Mononuclear cell (primary cell): ENCODE data around the gene RASGRF1. TPM values are rescaled to one million over a fixed set of nuclear protein-coding genes. Genes with fewer than 3 reads are reported as not detected.

Experiments used
- H3K27me3 ChIP-seq: 2 replicates; pipeline ENCODE4 v1.6.0; 2011; ENCODE audit warnings: low read length, control low read depth; ENCODE audit not compliant: insufficient read depth
- H3K4me1 ChIP-seq: 2 replicates; pipeline ENCODE4 v1.5.1; 2011; ENCODE audit warnings: mild to moderate bottlenecking, low read length, control low read depth; ENCODE audit not compliant: insufficient read depth
- H3K4me3 ChIP-seq: 2 replicates; pipeline ENCODE4 v1.5.1; 2011; ENCODE audit warnings: mild to moderate bottlenecking, low read length, moderate library complexity
- H3K9me3 ChIP-seq: 2 replicates; pipeline ENCODE4 v1.5.1; 2011; ENCODE audit warnings: low read depth, mild to moderate bottlenecking, control low read depth, low read length
- total RNA-seq: library from RNA; depleted of rRNA; stranded (reverse); fragments of >200 nt; gene quantifications from one replicate; pipeline ENCODE4 v1.2.3, GENCODE V29; 2012

RASGRF1 gene
- total RNA-seq, 1 donor: not detected

DNA sequence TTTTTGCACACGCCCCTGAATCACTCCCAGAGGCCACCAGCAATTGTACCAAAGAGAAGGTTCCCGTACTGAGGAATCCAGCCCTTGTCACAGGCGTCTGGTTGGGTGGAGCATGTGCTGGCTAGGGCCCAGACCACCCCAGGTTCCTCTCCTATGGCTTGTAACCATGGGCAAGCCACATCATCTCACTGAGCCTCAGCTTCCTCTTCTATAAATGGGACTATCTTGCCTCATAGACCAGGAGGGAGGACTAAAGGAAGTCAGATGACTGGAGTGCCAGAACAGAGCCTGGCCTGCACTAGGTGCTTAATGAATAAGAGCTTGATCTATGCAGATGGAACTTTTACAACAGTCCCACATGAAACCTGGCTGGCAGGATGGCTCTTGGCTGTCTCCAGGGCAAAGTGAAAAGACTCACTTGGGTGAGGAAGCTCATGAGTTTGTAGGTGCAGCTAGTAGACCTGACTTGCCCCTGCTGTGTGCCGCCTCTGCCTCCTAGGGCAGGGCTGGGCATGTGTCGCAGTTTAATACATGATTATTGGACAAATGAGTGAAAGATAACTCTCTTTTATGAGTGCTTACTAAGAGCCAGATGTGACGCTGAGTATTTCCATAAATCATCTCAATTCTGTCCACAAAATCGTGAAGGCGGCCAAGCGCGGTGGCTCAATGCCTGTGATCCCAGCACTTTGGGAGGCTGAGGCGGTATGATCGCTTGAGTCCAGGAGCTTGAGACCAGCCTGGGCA, 175.1 kb downstream of the RASGRF1 start:
- Histone ChIP-seq H3K27me3 (no peaks in the 10 kb centered on the region), H3K4me1 (peaks cover 70% of the 10 kb centered on the region), H3K4me3 (no peak overlapping the region), H3K9me3 (no peaks in the 10 kb centered on the region)

DNA sequence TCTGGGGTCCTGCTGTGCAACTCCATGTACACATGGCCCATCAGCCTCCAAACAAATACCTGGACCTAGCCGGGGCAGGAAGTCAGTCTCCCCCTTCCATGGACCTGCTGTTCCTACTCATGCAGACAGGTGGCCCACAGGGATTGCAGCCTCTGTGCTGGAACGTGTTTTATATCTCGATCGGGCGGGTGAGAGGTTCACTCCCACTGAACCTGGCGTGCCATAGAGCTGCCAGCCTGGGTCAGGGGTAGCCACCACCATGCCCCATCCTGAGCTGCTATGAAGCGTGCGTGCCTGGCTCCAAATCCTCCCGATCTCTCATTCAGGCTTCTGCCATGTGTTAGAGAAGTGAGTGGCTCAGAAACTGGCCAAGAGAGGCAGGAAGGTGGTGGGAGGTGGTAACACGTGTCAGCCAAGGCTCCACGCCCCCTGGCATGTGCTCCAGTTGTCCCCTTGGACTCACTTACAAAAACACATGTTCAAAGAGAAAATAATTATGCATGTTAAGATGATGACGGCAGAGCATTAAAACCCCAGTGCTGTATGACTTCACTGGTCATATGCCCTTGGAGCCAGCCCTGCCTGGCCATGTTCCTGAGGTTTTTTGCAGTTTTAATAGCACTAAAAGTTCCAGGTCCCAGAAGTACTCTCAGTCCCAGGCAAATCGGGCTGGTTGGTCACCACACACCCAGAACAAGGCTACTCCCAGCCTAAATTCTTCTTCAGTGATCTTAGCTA, 176.4 kb downstream of the RASGRF1 start:
- Histone ChIP-seq H3K4me1 (peaks cover 84% of the 10 kb centered on the region), H3K27me3 (no peaks in the 10 kb centered on the region), H3K9me3 (no peaks in the 10 kb centered on the region), H3K4me3 (no peak overlapping the region)

DNA sequence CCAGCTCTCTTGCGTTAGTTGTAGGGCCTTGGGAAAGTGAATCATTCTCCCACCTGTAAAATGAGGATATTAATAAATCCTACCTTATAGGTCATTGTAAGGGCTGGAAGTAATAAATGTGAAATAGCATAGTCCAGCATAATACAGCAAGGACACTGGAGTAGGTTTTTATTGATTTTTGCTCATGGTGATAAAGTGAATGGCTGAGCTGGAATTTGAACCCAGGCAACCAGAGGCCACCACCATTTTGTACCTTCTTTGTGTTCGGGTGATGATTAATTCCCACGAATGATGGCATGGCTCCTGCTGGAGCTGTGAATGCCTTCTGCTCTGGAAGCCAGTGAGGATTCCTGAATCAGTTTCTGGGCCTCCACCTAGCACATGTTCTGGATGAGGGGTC, 177.6 kb downstream of the RASGRF1 start:
- peaks cover 84% of the 10 kb centered on the region for H3K4me1 ChIP-seq
- H3K4me3 ChIP-seq: no peak overlapping the region
- H3K27me3 ChIP-seq: no peaks in the 10 kb centered on the region
- no peaks in the 10 kb centered on the region for H3K9me3 ChIP-seq

DNA sequence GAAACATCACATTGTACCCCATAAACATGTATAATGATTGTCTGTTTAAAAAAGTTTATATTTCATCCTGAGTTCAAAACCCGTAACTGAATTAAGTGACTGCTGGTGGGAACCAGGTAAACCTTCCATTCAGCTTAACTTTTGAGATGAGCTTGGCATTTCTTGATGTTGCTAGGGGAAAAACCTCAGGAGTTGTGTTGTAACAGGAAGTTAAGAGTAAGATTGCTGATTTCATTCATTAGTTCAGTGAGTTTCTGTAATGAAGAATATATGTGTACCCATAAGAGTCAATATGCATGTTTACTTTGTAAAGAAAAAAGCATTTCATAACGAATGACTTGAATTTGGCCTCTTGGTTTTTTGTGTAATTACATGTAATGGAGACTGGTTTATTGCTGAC, 178.3 kb downstream of the RASGRF1 start:
- Histone ChIP-seq H3K9me3 (no peaks in the 10 kb centered on the region), H3K4me1 (peaks cover 78% of the 10 kb centered on the region), H3K4me3 (no peak overlapping the region), H3K27me3 (no peaks in the 10 kb centered on the region)

DNA sequence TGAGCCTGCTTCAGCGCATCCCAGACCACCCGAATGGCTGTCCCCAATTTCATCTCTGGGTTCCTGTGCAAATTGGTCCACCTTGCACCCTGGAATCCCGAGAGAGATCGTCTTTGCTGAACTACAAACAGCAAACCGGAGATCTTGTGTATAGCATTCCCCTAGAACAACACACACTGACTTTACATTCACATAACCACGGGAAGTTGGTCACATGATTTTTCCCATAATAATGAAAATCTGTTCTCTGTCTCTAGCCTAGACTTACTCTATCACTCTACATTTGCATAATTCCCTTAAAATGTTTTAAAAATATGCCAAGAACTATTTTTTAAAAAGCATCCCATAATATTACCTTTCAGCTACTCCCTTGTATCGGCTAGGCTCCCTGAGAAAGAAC, 180.3 kb downstream of the RASGRF1 start:
- Histone ChIP-seq H3K9me3 (no peaks in the 10 kb centered on the region), H3K4me3 (no peak overlapping the region), H3K27me3 (no peaks in the 10 kb centered on the region), H3K4me1 (peaks cover 58% of the 10 kb centered on the region)

Other genes starting within 250 kb of the RASGRF1 start
- 484 TPM for gene MORF4L1, start 217.9 kb downstream of the RASGRF1 start, total RNA-seq
- 280 TPM for gene CTSH, start 145.7 kb downstream of the RASGRF1 start, total RNA-seq
- gene ANKRD34C, start 191.9 kb upstream of the RASGRF1 start, total RNA-seq: not detected
- 32.3 TPM for gene TMED3, start 220.3 kb upstream of the RASGRF1 start, total RNA-seq